Ishikawa (cell line): ENCODE measurements around the gene RAD51B.

Experiments
- EP300 ChIP-seq: IDR thresholded peaks from 2 replicates; pipeline ENCODE4 v1.6.1; 2012; ENCODE audit warnings: borderline replicate concordance
- NFIC ChIP-seq: IDR thresholded peaks from 2 replicates; pipeline ENCODE4 v1.6.1; 2012

DNA sequence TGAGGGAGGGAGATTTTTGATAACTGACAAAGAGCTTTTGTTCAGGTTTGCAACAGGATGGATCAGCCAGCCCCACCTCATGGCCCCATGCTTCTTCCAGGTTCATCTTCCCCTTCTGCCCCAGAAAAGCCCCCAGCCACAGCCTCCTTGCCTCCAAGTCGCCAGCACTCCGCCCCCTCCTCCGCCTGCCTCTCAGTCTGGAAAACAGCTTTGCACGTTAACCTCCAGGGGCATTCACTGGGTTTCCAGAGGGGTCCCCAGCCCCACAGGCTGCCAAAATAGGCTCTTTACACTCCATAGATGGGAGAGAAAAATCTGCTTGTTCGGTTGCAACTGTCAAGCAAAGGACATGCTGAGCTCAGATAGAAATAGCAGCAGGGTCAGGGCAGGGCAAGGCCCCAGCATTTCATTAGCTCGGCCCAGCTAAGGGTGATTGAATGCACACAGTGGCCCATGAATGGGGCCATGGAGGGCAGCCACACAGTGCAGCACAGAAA is 719.7 kb downstream of the RAD51B start:
- TF ChIP-seq EP300, result no peak
- TF ChIP-seq NFIC, result no peak
